GM23338 (cell line): ENCODE results near the gene JARID2. TPM values are rescaled to one million over a fixed set of nuclear protein-coding genes. Genes with fewer than 3 reads are reported as not detected.

Experiments
- ATAC-seq: fragments of 200-7000 bp; cut with Tn5 transposase; 3 replicates; pipeline ENCODE4 v1.9.1; 2020
- DNase-seq: peaks from one replicate; pipeline ENCODE4 v3.0.0-alpha.2; 2015; ENCODE audit warnings: low spot score
- H2AFZ ChIP-seq: fragments of 200-600 bp; sonication (generic); 2 replicates; pipeline ENCODE4 v1.8.0; 2016; ENCODE audit warnings: antibody characterized with exemption, mild to moderate bottlenecking, moderate library complexity
- H3F3A ChIP-seq: fragments of 200-600 bp; sonication (generic); replicated peaks from 2 replicates; pipeline ENCODE4 v1.8.0; 2017; ENCODE audit warnings: antibody characterized with exemption, mixed run types, low read depth
- H3K27ac ChIP-seq: fragments of 200-600 bp; sonication (generic); 2 replicates; pipeline ENCODE4 v1.6.1; 2016; ENCODE audit warnings: low read depth
- H3K27me3 ChIP-seq: fragments of 200-600 bp; sonication (generic); 2 replicates; pipeline ENCODE4 v1.8.0; 2016; ENCODE audit warnings: mild to moderate bottlenecking, mixed run types, moderate library complexity; ENCODE audit not compliant: insufficient read depth
- H3K36me3 ChIP-seq: fragments of 200-600 bp; sonication (generic); 2 replicates; pipeline ENCODE4 v1.8.0; 2016; ENCODE audit warnings: mild to moderate bottlenecking; ENCODE audit not compliant: insufficient read depth
- H3K4me1 ChIP-seq: fragments of 200-600 bp; sonication (generic); 2 replicates; pipeline ENCODE4 v1.8.0; 2016; ENCODE audit warnings: mild to moderate bottlenecking, moderate library complexity; ENCODE audit not compliant: insufficient read depth
- H3K4me2 ChIP-seq: fragments of 200-600 bp; sonication (generic); 2 replicates; pipeline ENCODE4 v1.7.1; 2017; ENCODE audit warnings: mixed run types
- H3K4me3 ChIP-seq: fragments of 200-600 bp; sonication (generic); 2 replicates; pipeline ENCODE4 v1.6.1; 2016; ENCODE audit warnings: mixed run types
- H3K79me2 ChIP-seq: fragments of 200-600 bp; sonication (generic); replicated peaks from 2 replicates; pipeline ENCODE4 v1.8.0; 2017; ENCODE audit warnings: mild to moderate bottlenecking; ENCODE audit not compliant: insufficient read depth
- H3K9me2 ChIP-seq: fragments of 200-600 bp; sonication (generic); 2 replicates; pipeline ENCODE4 v1.8.0; 2017; ENCODE audit not compliant: insufficient read depth
- H4K20me1 ChIP-seq: fragments of 200-600 bp; sonication (generic); replicated peaks from 2 replicates; pipeline ENCODE4 v1.8.0; 2017; ENCODE audit warnings: mild to moderate bottlenecking; ENCODE audit not compliant: insufficient read depth
- H3K27ac Mint-ChIP-seq: 2 replicates; pipeline ENCODE4 v1.8.0; 2020; ENCODE audit warnings: inconsistent platforms, mild to moderate bottlenecking, moderate library complexity, mixed read lengths
- H3K27me3 Mint-ChIP-seq: 3 replicates; pipeline ENCODE4 v1.8.0; 2022; ENCODE audit warnings: low read depth, mild to moderate bottlenecking, moderate library complexity, mixed read lengths, inconsistent platforms; ENCODE audit not compliant: insufficient read depth, poor library complexity
- H3K36me3 Mint-ChIP-seq: 3 replicates; pipeline ENCODE4 v1.8.0; 2021; ENCODE audit warnings: low read depth, mild to moderate bottlenecking, inconsistent platforms, moderate library complexity, mixed read lengths
- H3K4me1 Mint-ChIP-seq: 3 replicates; pipeline ENCODE4 v1.8.0; 2020; ENCODE audit warnings: mild to moderate bottlenecking, inconsistent platforms, mixed read lengths
- H3K4me3 Mint-ChIP-seq: 3 replicates; pipeline ENCODE4 v1.8.0; 2021; ENCODE audit warnings: moderate library complexity, mild to moderate bottlenecking, inconsistent platforms, mixed read lengths
- H3K9me3 Mint-ChIP-seq: 3 replicates; pipeline ENCODE4 v1.8.0; 2020; ENCODE audit warnings: moderate library complexity, mild to moderate bottlenecking, inconsistent platforms, mixed read lengths
- CREB1 ChIP-seq: fragments of 250-450 bp; sonication (Bioruptor Pico); IDR thresholded peaks from 2 replicates; pipeline ENCODE4 v1.5.0; 2020; ENCODE audit warnings: low read depth, mild to moderate bottlenecking, moderate library complexity
- EZH2 ChIP-seq: fragments of 200-600 bp; sonication (generic); IDR thresholded peaks from one replicate; pipeline ENCODE4 v1.8.0; 2017; ENCODE audit warnings: antibody characterized with exemption, mild to moderate bottlenecking, low read depth; ENCODE audit not compliant: unreplicated experiment
- EZH2phosphoT487 ChIP-seq: fragments of 200-600 bp; sonication (generic); IDR thresholded peaks from one replicate; pipeline ENCODE4 v1.8.1; 2018; ENCODE audit warnings: antibody characterized with exemption; ENCODE audit not compliant: unreplicated experiment
- JUNB ChIP-seq: IDR thresholded peaks from one replicate; pipeline ENCODE4 v1.6.1; 2016; ENCODE audit warnings: antibody characterized with exemption; ENCODE audit not compliant: unreplicated experiment
- POLR2AphosphoS5 ChIP-seq: IDR thresholded peaks from 2 replicates; pipeline ENCODE4 v1.6.1; 2016; ENCODE audit warnings: antibody characterized with exemption, low read depth
- ZNF114 ChIP-seq: fragments of 250-450 bp; sonication (Bioruptor Pico); IDR thresholded peaks from 2 replicates; pipeline ENCODE4 v1.5.0; 2020; ENCODE audit warnings: mild to moderate bottlenecking, moderate library complexity
- ZNF331 ChIP-seq: fragments of 250-450 bp; sonication (Bioruptor Pico); IDR thresholded peaks from 2 replicates; pipeline ENCODE4 v1.5.0; 2020; ENCODE audit warnings: low read depth, mild to moderate bottlenecking, moderate library complexity
- polyA plus RNA-seq: library from polyadenylated mRNA; unstranded; fragments of >200 nt; fragmentation: Nextera tagmentation; extraction: Ambion mirVana; gene quantifications from 2 replicates; pipeline ENCODE4 v1.2.1, GENCODE V29; 2016
- total RNA-seq: library from RNA; depleted of rRNA; stranded (reverse); fragments of >200 nt; shearing (Covaris generic); gene quantifications from 2 replicates; pipeline ENCODE4 v1.2.3, GENCODE V29; 2014
- TF ChIP-seq, protein P1 (sequence below): IDR thresholded peaks from one replicate; pipeline ENCODE4 v1.6.1; 2018; ENCODE audit warnings: antibody characterized with exemption; ENCODE audit not compliant: unreplicated experiment
- TF ChIP-seq, protein P2 (sequence below): IDR thresholded peaks from 2 replicates; pipeline ENCODE4 v1.6.1; 2016; ENCODE audit warnings: antibody characterized with exemption
- TF ChIP-seq, protein P3 (sequence below): fragments of 250-450 bp; sonication (Bioruptor Pico); IDR thresholded peaks from 2 replicates; pipeline ENCODE4 v1.5.0; 2020; ENCODE audit warnings: mild to moderate bottlenecking, moderate library complexity

Gene JARID2
- total and polyA plus RNA-seq, 2 experiments from 2014 or later: 92.8 to 196 TPM

DNA sequence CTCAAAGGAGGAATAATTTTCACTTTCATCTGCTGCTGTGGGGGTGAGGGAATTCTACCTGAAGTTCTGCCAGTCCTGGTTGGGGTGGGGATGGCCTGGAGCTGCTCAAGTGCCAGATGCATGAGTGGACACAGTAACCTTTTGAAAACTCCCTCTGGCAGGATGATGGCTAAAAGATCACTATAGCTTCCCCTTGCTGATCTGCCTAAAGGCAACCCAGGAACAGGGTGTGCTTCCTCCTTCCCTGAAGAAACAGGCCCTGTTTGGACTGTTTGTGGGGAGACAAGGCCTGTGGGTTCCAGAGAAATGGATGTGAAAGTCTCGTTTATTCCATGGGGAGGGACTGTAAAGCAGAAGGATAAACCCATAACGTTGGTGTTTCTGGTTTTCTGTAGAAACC lies 240.1 kb downstream of the JARID2 start:
- Histone ChIP-seq H3K36me3 (peaks cover 25% of the 10 kb centered on the region), H3K9me2 (no peaks in the 10 kb centered on the region), H3K4me2 (0 out of 2 replicates have a peak overlapping the region, but pooled peaks have one; percentile 24), H3K27ac (peak overlapping the region; percentile 24; the same call in 1 of the 2 replicates), H3F3A (peaks cover 26% of the 10 kb centered on the region), H3K4me3 (no peak overlapping the region), H3K4me1 (peaks cover 79% of the 10 kb centered on the region), H4K20me1 (peaks cover 91% of the 10 kb centered on the region), H3K79me2 (peaks cover 97% of the 10 kb centered on the region), H3K27me3 (no peaks in the 10 kb centered on the region), H2AFZ (no peak overlapping the region)
- peaks cover 27% of the 10 kb centered on the region for H3K27me3 Mint-ChIP-seq
- H3K36me3 Mint-ChIP-seq: peaks cover 38% of the 10 kb centered on the region
- DNase-seq (no peak), ATAC-seq (no peak)
- 0 out of 3 replicates have a peak overlapping the region, but pooled peaks have one; percentile 24 for H3K4me3 Mint-ChIP-seq
- no peak overlapping the region for H3K27ac Mint-ChIP-seq
- no peaks in the 10 kb centered on the region; the same call in 2 of the 3 replicates for H3K9me3 Mint-ChIP-seq
- peaks cover 79% of the 10 kb centered on the region for H3K4me1 Mint-ChIP-seq
- TF ChIP-seq ZNF114 (CRISPR knock-in tag) (no peak), CREB1 (CRISPR knock-in tag) (no peak)

DNA sequence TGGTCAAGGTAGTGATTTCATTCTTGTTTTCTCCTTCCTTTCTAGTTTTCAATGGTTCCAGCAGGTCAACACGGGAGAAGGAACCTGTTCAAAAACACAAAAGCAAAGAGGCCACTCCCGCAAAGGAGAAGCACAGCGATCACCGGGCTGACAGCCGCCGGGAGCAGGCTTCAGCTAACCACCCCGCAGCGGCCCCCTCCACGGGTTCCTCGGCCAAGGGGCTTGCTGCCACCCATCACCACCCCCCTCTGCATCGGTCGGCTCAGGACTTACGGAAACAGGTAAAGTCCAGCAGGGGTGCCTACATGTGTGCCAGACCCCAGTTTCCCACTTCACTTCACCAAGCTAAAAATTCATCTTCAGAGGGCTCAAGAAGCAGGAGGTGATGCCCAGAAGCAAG lies 241.4 kb downstream of the JARID2 start:
- Mint-ChIP-seq H3K27ac (no peak overlapping the region), H3K4me1 (peaks cover 80% of the 10 kb centered on the region), H3K4me3 (no peak overlapping the region), H3K27me3 (peaks cover 35% of the 10 kb centered on the region), H3K36me3 (peaks cover 46% of the 10 kb centered on the region), H3K9me3 (no peaks in the 10 kb centered on the region; the same call in 2 of the 3 replicates)
- Histone ChIP-seq H3K27me3 (no peaks in the 10 kb centered on the region), H3K4me3 (no peak overlapping the region), H3K27ac (no peak overlapping the region), H2AFZ (no peak overlapping the region), H3K4me1 (peaks cover 80% of the 10 kb centered on the region), H3F3A (peaks cover 26% of the 10 kb centered on the region), H3K4me2 (no peak overlapping the region), H3K79me2 (peaks cover 97% of the 10 kb centered on the region), H4K20me1 (peaks cover 87% of the 10 kb centered on the region), H3K36me3 (peaks cover 22% of the 10 kb centered on the region), H3K9me2 (no peaks in the 10 kb centered on the region)
- DNase-seq: no peak
- no peak for ATAC-seq
- no peak for TF ChIP-seq ZNF331 (CRISPR knock-in tag)
- TF ChIP-seq, protein P1, sequence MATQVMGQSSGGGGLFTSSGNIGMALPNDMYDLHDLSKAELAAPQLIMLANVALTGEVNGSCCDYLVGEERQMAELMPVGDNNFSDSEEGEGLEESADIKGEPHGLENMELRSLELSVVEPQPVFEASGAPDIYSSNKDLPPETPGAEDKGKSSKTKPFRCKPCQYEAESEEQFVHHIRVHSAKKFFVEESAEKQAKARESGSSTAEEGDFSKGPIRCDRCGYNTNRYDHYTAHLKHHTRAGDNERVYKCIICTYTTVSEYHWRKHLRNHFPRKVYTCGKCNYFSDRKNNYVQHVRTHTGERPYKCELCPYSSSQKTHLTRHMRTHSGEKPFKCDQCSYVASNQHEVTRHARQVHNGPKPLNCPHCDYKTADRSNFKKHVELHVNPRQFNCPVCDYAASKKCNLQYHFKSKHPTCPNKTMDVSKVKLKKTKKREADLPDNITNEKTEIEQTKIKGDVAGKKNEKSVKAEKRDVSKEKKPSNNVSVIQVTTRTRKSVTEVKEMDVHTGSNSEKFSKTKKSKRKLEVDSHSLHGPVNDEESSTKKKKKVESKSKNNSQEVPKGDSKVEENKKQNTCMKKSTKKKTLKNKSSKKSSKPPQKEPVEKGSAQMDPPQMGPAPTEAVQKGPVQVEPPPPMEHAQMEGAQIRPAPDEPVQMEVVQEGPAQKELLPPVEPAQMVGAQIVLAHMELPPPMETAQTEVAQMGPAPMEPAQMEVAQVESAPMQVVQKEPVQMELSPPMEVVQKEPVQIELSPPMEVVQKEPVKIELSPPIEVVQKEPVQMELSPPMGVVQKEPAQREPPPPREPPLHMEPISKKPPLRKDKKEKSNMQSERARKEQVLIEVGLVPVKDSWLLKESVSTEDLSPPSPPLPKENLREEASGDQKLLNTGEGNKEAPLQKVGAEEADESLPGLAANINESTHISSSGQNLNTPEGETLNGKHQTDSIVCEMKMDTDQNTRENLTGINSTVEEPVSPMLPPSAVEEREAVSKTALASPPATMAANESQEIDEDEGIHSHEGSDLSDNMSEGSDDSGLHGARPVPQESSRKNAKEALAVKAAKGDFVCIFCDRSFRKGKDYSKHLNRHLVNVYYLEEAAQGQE: no peak
- TF ChIP-seq, protein P2, sequence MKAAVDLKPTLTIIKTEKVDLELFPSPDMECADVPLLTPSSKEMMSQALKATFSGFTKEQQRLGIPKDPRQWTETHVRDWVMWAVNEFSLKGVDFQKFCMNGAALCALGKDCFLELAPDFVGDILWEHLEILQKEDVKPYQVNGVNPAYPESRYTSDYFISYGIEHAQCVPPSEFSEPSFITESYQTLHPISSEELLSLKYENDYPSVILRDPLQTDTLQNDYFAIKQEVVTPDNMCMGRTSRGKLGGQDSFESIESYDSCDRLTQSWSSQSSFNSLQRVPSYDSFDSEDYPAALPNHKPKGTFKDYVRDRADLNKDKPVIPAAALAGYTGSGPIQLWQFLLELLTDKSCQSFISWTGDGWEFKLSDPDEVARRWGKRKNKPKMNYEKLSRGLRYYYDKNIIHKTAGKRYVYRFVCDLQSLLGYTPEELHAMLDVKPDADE: no peak
- TF ChIP-seq EZH2phosphoT487: no peak
- TF ChIP-seq POLR2AphosphoS5: no peak
- no peak for TF ChIP-seq EZH2
- TF ChIP-seq, protein P3, sequence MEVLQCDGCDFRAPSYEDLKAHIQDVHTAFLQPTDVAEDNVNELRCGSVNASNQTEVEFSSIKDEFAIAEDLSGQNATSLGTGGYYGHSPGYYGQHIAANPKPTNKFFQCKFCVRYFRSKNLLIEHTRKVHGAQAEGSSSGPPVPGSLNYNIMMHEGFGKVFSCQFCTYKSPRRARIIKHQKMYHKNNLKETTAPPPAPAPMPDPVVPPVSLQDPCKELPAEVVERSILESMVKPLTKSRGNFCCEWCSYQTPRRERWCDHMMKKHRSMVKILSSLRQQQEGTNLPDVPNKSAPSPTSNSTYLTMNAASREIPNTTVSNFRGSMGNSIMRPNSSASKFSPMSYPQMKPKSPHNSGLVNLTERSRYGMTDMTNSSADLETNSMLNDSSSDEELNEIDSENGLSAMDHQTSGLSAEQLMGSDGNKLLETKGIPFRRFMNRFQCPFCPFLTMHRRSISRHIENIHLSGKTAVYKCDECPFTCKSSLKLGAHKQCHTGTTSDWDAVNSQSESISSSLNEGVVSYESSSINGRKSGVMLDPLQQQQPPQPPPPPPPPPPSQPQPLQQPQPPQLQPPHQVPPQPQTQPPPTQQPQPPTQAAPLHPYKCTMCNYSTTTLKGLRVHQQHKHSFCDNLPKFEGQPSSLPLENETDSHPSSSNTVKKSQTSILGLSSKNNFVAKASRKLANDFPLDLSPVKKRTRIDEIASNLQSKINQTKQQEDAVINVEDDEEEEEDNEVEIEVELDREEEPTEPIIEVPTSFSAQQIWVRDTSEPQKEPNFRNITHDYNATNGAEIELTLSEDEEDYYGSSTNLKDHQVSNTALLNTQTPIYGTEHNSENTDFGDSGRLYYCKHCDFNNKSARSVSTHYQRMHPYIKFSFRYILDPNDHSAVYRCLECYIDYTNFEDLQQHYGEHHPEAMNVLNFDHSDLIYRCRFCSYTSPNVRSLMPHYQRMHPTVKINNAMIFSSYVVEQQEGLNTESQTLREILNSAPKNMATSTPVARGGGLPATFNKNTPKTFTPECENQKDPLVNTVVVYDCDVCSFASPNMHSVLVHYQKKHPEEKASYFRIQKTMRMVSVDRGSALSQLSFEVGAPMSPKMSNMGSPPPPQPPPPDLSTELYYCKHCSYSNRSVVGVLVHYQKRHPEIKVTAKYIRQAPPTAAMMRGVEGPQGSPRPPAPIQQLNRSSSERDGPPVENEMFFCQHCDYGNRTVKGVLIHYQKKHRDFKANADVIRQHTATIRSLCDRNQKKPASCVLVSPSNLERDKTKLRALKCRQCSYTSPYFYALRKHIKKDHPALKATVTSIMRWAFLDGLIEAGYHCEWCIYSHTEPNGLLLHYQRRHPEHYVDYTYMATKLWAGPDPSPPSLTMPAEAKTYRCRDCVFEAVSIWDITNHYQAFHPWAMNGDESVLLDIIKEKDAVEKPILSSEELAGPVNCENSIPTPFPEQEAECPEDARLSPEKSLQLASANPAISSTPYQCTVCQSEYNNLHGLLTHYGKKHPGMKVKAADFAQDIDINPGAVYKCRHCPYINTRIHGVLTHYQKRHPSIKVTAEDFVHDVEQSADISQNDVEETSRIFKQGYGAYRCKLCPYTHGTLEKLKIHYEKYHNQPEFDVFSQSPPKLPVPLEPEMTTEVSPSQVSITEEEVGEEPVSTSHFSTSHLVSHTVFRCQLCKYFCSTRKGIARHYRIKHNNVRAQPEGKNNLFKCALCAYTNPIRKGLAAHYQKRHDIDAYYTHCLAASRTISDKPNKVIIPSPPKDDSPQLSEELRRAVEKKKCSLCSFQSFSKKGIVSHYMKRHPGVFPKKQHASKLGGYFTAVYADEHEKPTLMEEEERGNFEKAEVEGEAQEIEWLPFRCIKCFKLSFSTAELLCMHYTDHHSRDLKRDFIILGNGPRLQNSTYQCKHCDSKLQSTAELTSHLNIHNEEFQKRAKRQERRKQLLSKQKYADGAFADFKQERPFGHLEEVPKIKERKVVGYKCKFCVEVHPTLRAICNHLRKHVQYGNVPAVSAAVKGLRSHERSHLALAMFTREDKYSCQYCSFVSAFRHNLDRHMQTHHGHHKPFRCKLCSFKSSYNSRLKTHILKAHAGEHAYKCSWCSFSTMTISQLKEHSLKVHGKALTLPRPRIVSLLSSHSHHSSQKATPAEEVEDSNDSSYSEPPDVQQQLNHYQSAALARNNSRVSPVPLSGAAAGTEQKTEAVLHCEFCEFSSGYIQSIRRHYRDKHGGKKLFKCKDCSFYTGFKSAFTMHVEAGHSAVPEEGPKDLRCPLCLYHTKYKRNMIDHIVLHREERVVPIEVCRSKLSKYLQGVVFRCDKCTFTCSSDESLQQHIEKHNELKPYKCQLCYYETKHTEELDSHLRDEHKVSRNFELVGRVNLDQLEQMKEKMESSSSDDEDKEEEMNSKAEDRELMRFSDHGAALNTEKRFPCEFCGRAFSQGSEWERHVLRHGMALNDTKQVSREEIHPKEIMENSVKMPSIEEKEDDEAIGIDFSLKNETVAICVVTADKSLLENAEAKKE: no peak
- no peak for TF ChIP-seq ZNF114 (CRISPR knock-in tag)
- no peak for TF ChIP-seq JUNB
